ENCODE data around the gene CDH4.

The CDH4 gene

GRCh38 chr20:61849376-61849775 lies 597.3 kb downstream of the CDH4 start:
- DNase-seq (ENCODE audit: low spot score) = no peak
- H3K27ac ChIP-seq = no peak overlapping the region
- CTCF ChIA-PET = interaction anchor here (1.1 to 1.5 kb wide), 2 partner anchors 38 to 60 kb away, joined by 4 read pairs; no protein-coding TSS in a partner anchor
- POLR2A ChIA-PET (ENCODE audit: low non-redundant PET) = no interaction called here
- no peak for TF ChIP-seq CTCF (conservative IDR thresholded peaks at IDR 0.05; ENCODE audit: low read depth)

- no peak for TF ChIP-seq CTCF (conservative IDR thresholded peaks at IDR 0.05; ENCODE audit: low read depth)
- POLR2A ChIA-PET (ENCODE audit: low non-redundant PET) = no interaction called here
- CTCF ChIA-PET = no interaction called here
- H3K27ac ChIP-seq = no peak overlapping the region
- DNase-seq (ENCODE audit: low spot score) = no peak
Measured at GRCh38 chr20:61849822-61850221, 597.8 kb downstream of the CDH4 start.

- DNase-seq (ENCODE audit: low spot score) = no peak
- ChIA-PET CTCF (no interaction called here), POLR2A (ENCODE audit: low non-redundant PET) (no interaction called here)
- H3K27ac ChIP-seq = no peak overlapping the region
- no peak for TF ChIP-seq CTCF (conservative IDR thresholded peaks at IDR 0.05; ENCODE audit: low read depth)
Measured at GRCh38 chr20:61850457-61850856, 598.4 kb downstream of the CDH4 start.

- ChIA-PET CTCF (no interaction called here), POLR2A (ENCODE audit: low non-redundant PET) (no interaction called here)
- no peak for DNase-seq (ENCODE audit: low spot score)
- no peak overlapping the region for H3K27ac ChIP-seq
- no peak for TF ChIP-seq CTCF (conservative IDR thresholded peaks at IDR 0.05; ENCODE audit: low read depth)
Measured at GRCh38 chr20:61850926-61851900, 599.2 kb downstream of the CDH4 start.

GRCh38 chr20:61852268-61853072 lies 600.4 kb downstream of the CDH4 start:
- no peak for DNase-seq (ENCODE audit: low spot score)
- ChIA-PET CTCF (interaction anchor here (0.7 kb wide), 1 partner anchor 237 kb away, joined by 3 read pairs; no protein-coding TSS in a partner anchor), POLR2A (ENCODE audit: low non-redundant PET) (no interaction called here)
- TF ChIP-seq CTCF (conservative IDR thresholded peaks at IDR 0.05; ENCODE audit: low read depth) = no peak
- H3K27ac ChIP-seq = no peak overlapping the region
